Ovary (tissue), 3 donors: ENCODE results near the gene PTPRG.

ENCODE experiments used
- POLR2A ChIP-seq: fragments of 450-650 bp; IDR thresholded peaks from one replicate; pipeline ENCODE4 v1.6.1; 2017; ENCODE audit warnings: antibody characterized with exemption, mild to moderate bottlenecking, moderate library complexity
- TF ChIP-seq, protein P1 (sequence below), 3 donors: fragments of 450-650 bp in 2 of 3; fragments of 200-600 bp in 1 of 3; IDR thresholded peaks; one replicate each; pipeline versions ENCODE4 v1.5.1 to v1.8.0; 2016 to 2022; ENCODE audit warnings: antibody characterized with exemption in 3 of 3, mild to moderate bottlenecking in 1 of 3
- donor health status: DM: no; HTN: no; CAD: no.

- TF ChIP-seq, protein P1, sequence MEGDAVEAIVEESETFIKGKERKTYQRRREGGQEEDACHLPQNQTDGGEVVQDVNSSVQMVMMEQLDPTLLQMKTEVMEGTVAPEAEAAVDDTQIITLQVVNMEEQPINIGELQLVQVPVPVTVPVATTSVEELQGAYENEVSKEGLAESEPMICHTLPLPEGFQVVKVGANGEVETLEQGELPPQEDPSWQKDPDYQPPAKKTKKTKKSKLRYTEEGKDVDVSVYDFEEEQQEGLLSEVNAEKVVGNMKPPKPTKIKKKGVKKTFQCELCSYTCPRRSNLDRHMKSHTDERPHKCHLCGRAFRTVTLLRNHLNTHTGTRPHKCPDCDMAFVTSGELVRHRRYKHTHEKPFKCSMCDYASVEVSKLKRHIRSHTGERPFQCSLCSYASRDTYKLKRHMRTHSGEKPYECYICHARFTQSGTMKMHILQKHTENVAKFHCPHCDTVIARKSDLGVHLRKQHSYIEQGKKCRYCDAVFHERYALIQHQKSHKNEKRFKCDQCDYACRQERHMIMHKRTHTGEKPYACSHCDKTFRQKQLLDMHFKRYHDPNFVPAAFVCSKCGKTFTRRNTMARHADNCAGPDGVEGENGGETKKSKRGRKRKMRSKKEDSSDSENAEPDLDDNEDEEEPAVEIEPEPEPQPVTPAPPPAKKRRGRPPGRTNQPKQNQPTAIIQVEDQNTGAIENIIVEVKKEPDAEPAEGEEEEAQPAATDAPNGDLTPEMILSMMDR (IDR thresholded peaks at IDR 0.05), result no peak
- TF ChIP-seq POLR2A, result no peak
These were observed 453.7 kb downstream of the PTPRG start for GRCh38 chr3:62015111-62015510.
